Measurements from ENCODE around the gene KRTAP19-7. TPM values are rescaled to one million over a fixed set of nuclear protein-coding genes. Genes with fewer than 3 reads are reported as not detected.

Gene KRTAP19-7
- total and polyA plus RNA-seq, 2 of the 8 experiments (the other 6 are each of a cell fraction or from before 2014, with no cell fraction given) = not detected

DNA sequence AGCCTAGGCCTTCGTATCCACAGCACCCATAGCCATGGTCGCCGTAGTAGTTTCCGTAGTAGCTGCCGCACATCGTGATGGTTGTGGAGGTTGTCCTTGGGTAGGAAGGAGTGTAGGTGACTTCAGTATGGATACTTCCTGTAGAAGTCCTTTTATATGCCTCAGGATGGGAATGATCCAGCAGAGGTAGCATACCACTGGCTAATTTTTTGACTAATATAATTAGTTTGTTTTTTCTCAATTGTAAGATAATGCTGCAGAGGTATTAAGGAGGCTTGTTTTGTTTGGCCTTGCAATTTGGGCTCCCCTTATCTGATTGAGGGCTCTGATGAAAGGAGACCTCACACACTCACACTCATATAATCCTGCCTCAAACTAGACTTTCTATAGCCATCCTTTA, 37.7 kb upstream of the KRTAP19-7 start, which contains the start of gene KRTAP6-2 (continued):
- no peak for TF ChIP-seq CHD1 (IDR thresholded peaks at IDR 0.05; ENCODE audit: low read depth, low read length)

DNA sequence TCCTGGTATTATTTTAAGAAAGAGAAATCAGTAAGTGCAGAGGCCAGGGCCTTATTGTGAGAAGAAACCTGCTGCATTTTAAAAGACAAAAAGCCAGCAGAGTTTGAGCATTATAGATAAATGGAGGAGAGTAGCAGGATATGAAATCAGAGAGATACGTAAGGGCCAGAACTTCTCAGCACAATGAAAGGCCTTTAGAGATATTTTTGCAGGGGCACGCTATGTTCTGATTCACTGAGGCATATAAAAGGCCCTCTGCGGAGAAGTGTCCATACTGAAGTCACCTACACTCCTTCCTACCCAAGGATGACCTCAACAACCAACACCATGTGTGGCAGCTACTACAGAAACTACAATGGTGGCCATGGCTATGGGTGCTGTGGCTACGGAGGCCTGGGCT, 31.0 kb upstream of the KRTAP19-7 start, which contains the start of gene KRTAP6-3:
Gene KRTAP6-3 (plus strand): TSS at position 301 of the 400 bp plus-strand sequence. CDS start 6 bp downstream, at position 307.
- H3K79me2 ChIP-seq (ENCODE audit: control insufficient read depth in 1 of 2, insufficient read depth in 2 of 2, low read length in 2 of 2) = no peaks in the 10 kb centered on the region
- H2AK5ac ChIP-seq (ENCODE audit: low read depth, low read length) = no peak within 1 kb of the TSS
- H3K23ac ChIP-seq (ENCODE audit: insufficient read length) = no peak within 1 kb of the TSS
- no peak within 1 kb of the TSS for H3K56ac ChIP-seq (replicated peaks; ENCODE audit: insufficient read length, low read depth, low read length)
- H3K9me3 ChIP-seq (ENCODE audit: insufficient read depth in 2 of 2, low read depth in 1 of 2, low read length in 1 of 2) = no peaks in the 10 kb centered on the region
- H2BK120ac ChIP-seq (replicated peaks; ENCODE audit: low read depth, low read length) = no peak within 1 kb of the TSS
- H4K8ac ChIP-seq (ENCODE audit: extremely low read depth, insufficient read depth, low read length) = no peak within 1 kb of the TSS
- H4K20me1 ChIP-seq (replicated peaks in 1 of 2; ENCODE audit: control insufficient read depth in 1 of 2, insufficient read depth in 2 of 2, low read length in 2 of 2) = no peaks in the 10 kb centered on the region
- H3K4me1 ChIP-seq (replicated peaks in 1 of 4; ENCODE audit: control insufficient read depth in 3 of 4, insufficient read depth in 4 of 4, low read length in 3 of 4) = no peaks in the 10 kb centered on the region
- H3K27ac ChIP-seq (ENCODE audit: low read depth, low read length) = no peak within 1 kb of the TSS
- ChIA-PET POLR2A (ENCODE audit: partially characterized antibody) (no interaction called here), CTCF (ENCODE audit: partially characterized antibody) (no interaction called here)
- H4K5ac ChIP-seq (ENCODE audit: insufficient read length, low read depth, low read length) = no peak within 1 kb of the TSS
- no peaks in the 10 kb centered on the region for H3K79me1 ChIP-seq (ENCODE audit: low read depth, low read length)
- H3K14ac ChIP-seq (ENCODE audit: insufficient read length) = no peak within 1 kb of the TSS
- H3K27me3 ChIP-seq (replicated peaks in 1 of 4; ENCODE audit: control insufficient read depth in 3 of 4, extremely low read depth in 1 of 4, insufficient read depth in 3 of 4, low read length in 3 of 4) = no peaks in the 10 kb centered on the region
- H3K36me3 ChIP-seq (ENCODE audit: control insufficient read depth in 2 of 4, insufficient read depth in 4 of 4, low read length in 3 of 4) = no peaks in the 10 kb centered on the region
- no peak within 1 kb of the TSS for H3K9ac ChIP-seq (replicated peaks in 1 of 4; ENCODE audit: extremely low read depth in 1 of 4, low read depth in 3 of 4, low read length in 3 of 4)
- no peak within 1 kb of the TSS for H3K4me2 ChIP-seq (ENCODE audit: insufficient read depth in 1 of 2, low read depth in 2 of 2, low read length in 2 of 2)
- no peak within 1 kb of the TSS for H3K18ac ChIP-seq (ENCODE audit: extremely low read depth, low read length)
- no peak within 1 kb of the TSS for H2AFZ ChIP-seq (ENCODE audit: low read length)
- no peak for FAIRE-seq
- H2BK20ac ChIP-seq (ENCODE audit: low read length) = no peak within 1 kb of the TSS
- 95% methylated on average over 4 of the region's 4 CpGs; no CpG with 5 or more reads in 1 of the 2 experiments for WGBS, 2 experiments (ENCODE audit: extremely low coverage in 1 of 2, insufficient coverage in 1 of 2, insufficient read length in 1 of 2, insufficient replicate concordance in 2 of 2, low coverage in 1 of 2, low lambda C conversion rate in 2 of 2, missing lambda C conversion rate in 1 of 2)
- no peak within 1 kb of the TSS for H2BK5ac ChIP-seq (ENCODE audit: low read depth, low read length)
- H4K91ac ChIP-seq (replicated peaks; ENCODE audit: insufficient read length, low read length) = no peak within 1 kb of the TSS
- no peak within 1 kb of the TSS for H2BK15ac ChIP-seq (ENCODE audit: low read length)
- no peak within 1 kb of the TSS for H3K4me3 ChIP-seq (ENCODE audit: extremely low read depth in 1 of 4, insufficient read depth in 2 of 4, low read depth in 3 of 4, low read length in 4 of 4)
- H3K23me2 ChIP-seq (ENCODE audit: low read depth, low read length) = no peaks in the 10 kb centered on the region
- H3K4ac ChIP-seq (replicated peaks; ENCODE audit: insufficient read length, low read depth, low read length) = no peak within 1 kb of the TSS
- no peak for DNase-seq (ENCODE audit: low read depth in 1 of 2, low spot score in 2 of 2)
- no peak within 1 kb of the TSS for H2BK12ac ChIP-seq (ENCODE audit: low read depth, low read length)
- TF ChIP-seq, protein P1, sequence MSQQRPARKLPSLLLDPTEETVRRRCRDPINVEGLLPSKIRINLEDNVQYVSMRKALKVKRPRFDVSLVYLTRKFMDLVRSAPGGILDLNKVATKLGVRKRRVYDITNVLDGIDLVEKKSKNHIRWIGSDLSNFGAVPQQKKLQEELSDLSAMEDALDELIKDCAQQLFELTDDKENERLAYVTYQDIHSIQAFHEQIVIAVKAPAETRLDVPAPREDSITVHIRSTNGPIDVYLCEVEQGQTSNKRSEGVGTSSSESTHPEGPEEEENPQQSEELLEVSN (IDR thresholded peaks at IDR 0.05) = no peak
- TF ChIP-seq, protein P2, sequence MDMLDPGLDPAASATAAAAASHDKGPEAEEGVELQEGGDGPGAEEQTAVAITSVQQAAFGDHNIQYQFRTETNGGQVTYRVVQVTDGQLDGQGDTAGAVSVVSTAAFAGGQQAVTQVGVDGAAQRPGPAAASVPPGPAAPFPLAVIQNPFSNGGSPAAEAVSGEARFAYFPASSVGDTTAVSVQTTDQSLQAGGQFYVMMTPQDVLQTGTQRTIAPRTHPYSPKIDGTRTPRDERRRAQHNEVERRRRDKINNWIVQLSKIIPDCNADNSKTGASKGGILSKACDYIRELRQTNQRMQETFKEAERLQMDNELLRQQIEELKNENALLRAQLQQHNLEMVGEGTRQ (IDR thresholded peaks at IDR 0.05; ENCODE audit: low read length) = no peak
- no peak for TF ChIP-seq NANOG (IDR thresholded peaks at IDR 0.05; ENCODE audit: insufficient read depth, low read depth, low read length, poor library complexity, severe bottlenecking)
- no peak for TF ChIP-seq HDAC2 (IDR thresholded peaks at IDR 0.05; ENCODE audit: borderline replicate concordance in 1 of 2, low read depth in 2 of 2, low read length in 2 of 2)
- TF ChIP-seq, protein P3, sequence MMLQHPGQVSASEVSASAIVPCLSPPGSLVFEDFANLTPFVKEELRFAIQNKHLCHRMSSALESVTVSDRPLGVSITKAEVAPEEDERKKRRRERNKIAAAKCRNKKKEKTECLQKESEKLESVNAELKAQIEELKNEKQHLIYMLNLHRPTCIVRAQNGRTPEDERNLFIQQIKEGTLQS (IDR thresholded peaks at IDR 0.05; ENCODE audit: insufficient read depth, low read depth, low read length) = no peak
- no peak for TF ChIP-seq POLR2AphosphoS5 (IDR thresholded peaks at IDR 0.05; ENCODE audit: low read depth, low read length)
- TF ChIP-seq RXRA (IDR thresholded peaks at IDR 0.05; ENCODE audit: insufficient read depth, low read depth, low read length) = no peak
- TF ChIP-seq SUZ12 (IDR thresholded peaks at IDR 0.05; ENCODE audit: low read length) = no peak
- no peak for TF ChIP-seq PHF8 (conservative IDR thresholded peaks at IDR 0.05; ENCODE audit: low read depth, low read length)
